Hematopoietic multipotent progenitor cell treated with erythropoietin and hydrocortisone succinate and interleukin-3 and kit ligand, for 6 days (in vitro differentiated cells): ENCODE results near the gene PFDN4.
"Not testable (repeated sequence)": the region's sequence is repeated elsewhere in the genome, so short reads cannot be mapped to it uniquely, and the experiment has no call there.

Experiments
- DNase-seq: peaks from one replicate; pipeline ENCODE4 v3.0.0-alpha.2; 2015

PFDN4 gene

GRCh38 chr20:54229566-54230160, 21.8 kb downstream of the PFDN4 start:
- no peak for DNase-seq

DNA sequence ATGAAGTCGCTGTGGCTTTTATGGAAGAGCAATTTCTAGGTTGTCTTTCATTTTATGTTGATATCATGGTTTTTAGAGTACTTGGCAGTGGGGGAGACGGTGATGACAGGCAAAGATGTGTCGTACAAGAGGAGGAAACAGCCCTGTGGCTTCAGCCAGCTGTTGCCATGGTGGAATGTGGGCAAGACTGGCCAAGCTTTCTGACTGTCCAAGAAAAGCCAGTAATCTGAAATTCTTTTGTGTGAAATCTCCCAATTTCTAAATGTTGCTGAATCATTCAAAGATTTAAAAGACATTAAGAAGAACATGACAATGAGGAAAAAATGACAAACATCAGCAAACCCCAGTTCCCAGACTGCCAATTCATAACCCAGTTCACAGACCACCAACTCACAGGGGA, 23.1 kb downstream of the PFDN4 start:
- DNase-seq = no peak

DNA sequence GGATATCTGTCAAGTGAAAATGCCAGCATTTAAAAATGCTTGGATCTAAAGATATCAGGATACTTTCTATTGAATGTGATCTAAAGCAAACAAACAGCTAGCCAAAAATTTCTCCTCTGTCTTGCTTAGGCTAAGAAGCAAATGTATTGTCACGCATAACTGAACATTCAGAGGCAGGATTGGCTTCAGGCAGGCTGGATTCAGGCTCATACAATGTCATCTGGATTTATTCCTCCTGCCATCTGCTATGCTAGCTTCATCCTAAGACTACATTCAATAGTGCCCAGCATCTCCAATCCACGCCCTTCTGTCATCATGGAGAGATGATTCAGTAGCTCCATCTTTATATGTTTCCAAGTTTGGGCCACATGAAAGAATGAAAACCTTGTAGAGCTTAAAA, 27.1 kb downstream of the PFDN4 start:
- no peak for DNase-seq

- no peak for DNase-seq
Observed at GRCh38 chr20:54237116-54237943, 29.4 kb downstream of the PFDN4 start.

GRCh38 chr20:54244113-54244512, 36.2 kb downstream of the PFDN4 start:
- no peak for DNase-seq

DNA sequence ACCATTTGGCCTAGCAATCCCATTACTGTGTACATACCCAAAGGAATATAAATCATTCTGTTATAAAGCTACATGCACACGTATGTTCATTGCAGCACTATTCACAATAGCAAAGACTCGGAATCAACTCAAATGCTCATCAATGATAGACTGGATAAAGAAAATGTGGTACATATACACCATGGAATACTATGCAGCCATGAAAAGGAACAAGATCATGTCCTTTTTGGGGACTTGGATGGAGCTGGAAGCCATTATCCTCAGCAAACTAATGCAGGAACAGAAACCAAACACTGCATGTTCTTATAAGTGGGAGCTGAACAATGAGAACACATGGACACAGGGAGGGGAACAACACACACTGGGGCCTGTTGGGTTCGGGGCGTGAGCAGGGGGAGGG, 40.8 kb downstream of the PFDN4 start:
- DNase-seq = not testable (repeated sequence)

GRCh38 chr20:54250691-54251090, 42.8 kb downstream of the PFDN4 start:
- DNase-seq = no peak

- DNase-seq = no peak
Observed at GRCh38 chr20:54251096-54251495, 43.2 kb downstream of the PFDN4 start.

DNA sequence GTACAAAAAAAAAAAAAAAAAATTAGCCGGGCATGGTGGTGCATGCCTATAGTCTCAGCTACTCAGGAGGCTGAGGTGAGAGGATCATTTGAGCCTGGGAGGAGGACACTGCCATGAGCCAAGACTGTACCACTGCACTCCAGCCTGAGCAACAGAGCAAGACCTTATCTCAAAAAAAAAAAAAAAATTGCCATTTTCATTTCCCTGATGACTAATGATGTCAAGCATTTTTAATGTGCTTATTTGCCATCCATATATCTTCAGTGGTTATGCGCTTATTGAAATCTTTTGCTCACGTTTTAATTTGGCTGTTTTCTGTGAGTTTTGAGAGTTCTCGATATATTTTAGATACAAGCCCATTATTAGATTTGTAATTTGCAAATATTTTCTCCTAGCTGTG, 46.7 kb downstream of the PFDN4 start:
- DNase-seq = no peak

DNA sequence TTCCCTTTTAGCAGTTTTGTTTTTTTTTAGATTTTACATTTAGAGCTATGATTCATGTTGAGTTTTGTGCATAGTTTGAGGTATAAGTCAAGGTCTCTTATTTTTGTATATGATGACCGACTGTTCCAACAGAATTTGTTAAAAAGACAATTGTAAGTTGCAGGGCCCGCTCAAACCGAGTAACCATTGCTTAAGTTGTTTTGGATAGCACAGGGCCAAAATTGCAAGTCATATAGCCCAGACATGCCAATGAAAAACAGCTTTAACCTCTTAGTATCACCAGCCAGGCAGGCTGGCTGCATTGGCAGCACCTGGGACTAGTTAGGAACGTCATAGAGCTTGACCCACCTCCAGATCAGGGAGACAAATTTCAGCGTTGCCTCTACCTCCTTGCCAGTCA, 47.3 kb downstream of the PFDN4 start:
- DNase-seq = no peak

- no peak for DNase-seq
Observed at GRCh38 chr20:54256202-54256601, 48.3 kb downstream of the PFDN4 start.

DNA sequence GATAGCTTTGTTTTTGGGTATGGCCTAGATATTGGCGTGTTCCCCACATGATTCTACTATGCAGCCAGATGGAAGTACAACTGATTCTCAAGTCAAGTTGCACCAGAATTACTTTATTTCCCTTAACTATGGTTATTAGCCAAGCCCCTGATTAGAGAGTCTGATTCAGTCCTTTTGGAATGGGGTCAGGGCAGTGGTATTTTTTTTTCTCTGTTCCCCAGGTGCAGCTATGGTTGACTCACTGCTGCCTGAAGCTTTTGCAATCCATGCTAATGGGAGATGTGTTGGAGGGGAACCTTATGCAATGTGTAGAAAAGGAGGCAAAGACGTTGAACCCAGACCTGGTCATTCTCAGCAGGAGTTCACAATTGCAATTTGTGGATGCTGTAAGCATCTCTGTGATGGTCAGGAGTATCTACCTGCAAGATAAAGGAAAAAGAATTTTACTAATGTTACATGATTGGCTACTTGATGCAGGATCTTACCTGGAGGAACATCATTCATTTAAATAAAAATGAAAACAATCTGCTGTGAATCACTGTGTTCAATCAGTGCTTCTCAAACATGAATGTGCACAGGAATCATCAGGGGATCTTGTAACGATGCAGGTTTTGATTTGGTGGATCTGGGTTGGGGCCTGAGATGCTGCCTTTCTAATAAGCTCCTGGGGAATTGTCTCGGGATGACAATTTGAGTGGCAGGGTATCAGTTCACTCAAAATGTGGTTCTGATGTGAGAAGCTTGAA, 49.4 kb downstream of the PFDN4 start:
- no peak for DNase-seq

- no peak for DNase-seq
Observed at GRCh38 chr20:54260116-54260515, 52.2 kb downstream of the PFDN4 start.

DNA sequence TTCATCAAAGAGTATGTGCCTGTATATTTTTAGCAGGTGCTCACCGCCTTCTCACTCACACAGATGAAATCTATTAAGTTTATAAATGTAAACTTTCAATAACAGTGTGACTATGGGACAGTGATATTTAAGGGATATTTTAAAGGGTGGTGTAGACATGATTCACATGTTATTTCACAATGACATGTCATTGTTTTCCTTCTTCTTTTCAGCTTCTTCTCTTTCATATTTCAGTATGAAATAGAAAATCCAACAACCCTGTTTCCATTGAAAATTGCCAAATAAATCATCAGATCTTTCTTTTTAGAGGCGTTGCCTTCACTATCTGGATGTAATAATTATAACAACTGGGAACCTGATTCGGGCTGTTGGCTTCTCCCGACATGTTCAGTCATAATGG, 54.8 kb downstream of the PFDN4 start:
- DNase-seq = no peak

DNA sequence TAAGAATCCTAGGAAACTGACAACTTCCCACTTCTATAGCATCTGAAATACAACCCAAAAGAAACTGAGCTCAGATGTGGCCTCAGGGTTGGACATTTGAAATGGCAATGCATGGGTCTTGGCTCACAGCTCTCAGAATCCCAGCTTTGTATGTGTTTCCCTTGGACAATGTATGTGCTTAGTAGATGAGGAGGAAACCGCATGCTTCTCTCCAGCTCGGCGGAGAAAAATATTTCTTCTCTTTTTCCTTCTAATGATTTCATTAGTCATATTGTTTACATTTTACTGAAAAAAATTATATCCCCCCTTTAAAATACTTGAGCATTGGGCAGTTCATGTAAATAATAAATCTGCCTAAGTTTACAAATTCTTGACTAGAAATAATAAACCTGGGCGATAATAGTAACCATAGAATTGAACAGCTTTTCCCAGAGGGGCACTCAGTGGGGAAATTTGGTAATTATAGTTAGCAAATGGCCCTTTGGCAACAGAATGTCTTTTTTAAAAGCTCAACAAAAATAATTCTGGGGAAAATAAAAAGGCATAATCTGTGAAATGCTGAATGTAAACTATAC, 55.3 kb downstream of the PFDN4 start:
- no peak for DNase-seq

GRCh38 chr20:54265791-54266190, 57.9 kb downstream of the PFDN4 start:
- DNase-seq = not testable (repeated sequence)

- no peak for DNase-seq
Observed at GRCh38 chr20:54266844-54267243, 59.0 kb downstream of the PFDN4 start.

- DNase-seq = no peak
Observed at GRCh38 chr20:54267483-54268003, 59.7 kb downstream of the PFDN4 start.

- no peak for DNase-seq
Observed at GRCh38 chr20:54268941-54269340, 61.1 kb downstream of the PFDN4 start.
